Breast epithelium (tissue), 4 donors: ENCODE measurements around the gene CHST5. TPM values are rescaled to one million over a fixed set of nuclear protein-coding genes. Genes with fewer than 3 reads are reported as not detected.
"Not testable (repeated sequence)": the region's sequence is repeated elsewhere in the genome, so short reads cannot be mapped to it uniquely, and the experiment has no call there.

Source experiments
- DNase-seq, 2 donors: peaks; one replicate each; pipeline ENCODE4 v3.0.0-alpha.2; 2019; ENCODE audit warnings: low spot score in 2 of 2
- H3K27ac ChIP-seq, 2 donors: fragments of 200-600 bp; sonication (generic) in 1 of 2; one replicate each; pipeline ENCODE4 v1.5.1; 2016 to 2019; ENCODE audit warnings: mild to moderate bottlenecking in 1 of 2
- H3K27me3 ChIP-seq, 2 donors: fragments of 200-600 bp; sonication (generic) in 1 of 2; one replicate each; pipeline versions ENCODE4 v1.5.1 to v1.6.0; 2017 to 2019; ENCODE audit warnings: control low read depth in 1 of 2, mild to moderate bottlenecking in 1 of 2
- H3K36me3 ChIP-seq: fragments of 200-600 bp; one replicate; pipeline ENCODE4 v1.5.1; 2019
- H3K4me1 ChIP-seq, 2 donors: fragments of 200-600 bp; sonication (generic); one replicate each; pipeline ENCODE4 v1.5.1; 2016 to 2019; ENCODE audit warnings: control low read depth in 1 of 2
- H3K4me3 ChIP-seq, 3 donors: fragments of 200-600 bp; sonication (generic); 1 replicate in 2 of 3; 2 replicates in 1 of 3; pipeline ENCODE4 v1.5.1; 2016 to 2019; ENCODE audit warnings: mild to moderate bottlenecking in 3 of 3, moderate library complexity in 2 of 3
- H3K9me3 ChIP-seq, 2 donors: fragments of 200-600 bp; sonication (generic) in 1 of 2; one replicate each; pipeline ENCODE4 v1.5.1; 2016 to 2019; ENCODE audit warnings: control low read depth in 1 of 2
- POLR2A ChIP-seq: fragments of 450-650 bp; IDR thresholded peaks from one replicate; pipeline ENCODE4 v1.6.1; 2016; ENCODE audit warnings: antibody characterized with exemption, mild to moderate bottlenecking, moderate library complexity
- POLR2AphosphoS5 ChIP-seq, 3 donors: sonication (generic); formaldehyde crosslinking; IDR thresholded peaks; one replicate each; pipeline ENCODE4 v1.6.1; 2017; ENCODE audit warnings: antibody characterized with exemption in 3 of 3
- intact Hi-C: fragments of 100-400 bp; cut with DNase I; formaldehyde crosslinking; loops from one replicate; pipeline ENCODE4 v1.15.1; 2023; ENCODE audit warnings: low total_unique reads
- total RNA-seq, 3 donors: library from RNA; depleted of rRNA; stranded (reverse); fragments of >200 nt; gene quantifications; one replicate each; pipeline ENCODE4 v1.1.0, GENCODE V29; 2016
- TF ChIP-seq, protein P1 (sequence below), 3 donors: fragments of 450-650 bp; IDR thresholded peaks; one replicate each; pipeline ENCODE4 v1.5.1; 2016 to 2017; ENCODE audit warnings: antibody characterized with exemption in 3 of 3, mild to moderate bottlenecking in 3 of 3, moderate library complexity in 3 of 3

CHST5 gene
- total RNA-seq, 3 donors from 2014 or later = 0.15 to 0.33 TPM; not detected in 1

GRCh38 chr16:75541236-75541635, 5.3 kb upstream of the CHST5 start:
- H3K27me3 ChIP-seq = no peaks in the 10 kb centered on the region
- no peak for DNase-seq
- H3K36me3 ChIP-seq = no peaks in the 10 kb centered on the region
- TF ChIP-seq, protein P1, sequence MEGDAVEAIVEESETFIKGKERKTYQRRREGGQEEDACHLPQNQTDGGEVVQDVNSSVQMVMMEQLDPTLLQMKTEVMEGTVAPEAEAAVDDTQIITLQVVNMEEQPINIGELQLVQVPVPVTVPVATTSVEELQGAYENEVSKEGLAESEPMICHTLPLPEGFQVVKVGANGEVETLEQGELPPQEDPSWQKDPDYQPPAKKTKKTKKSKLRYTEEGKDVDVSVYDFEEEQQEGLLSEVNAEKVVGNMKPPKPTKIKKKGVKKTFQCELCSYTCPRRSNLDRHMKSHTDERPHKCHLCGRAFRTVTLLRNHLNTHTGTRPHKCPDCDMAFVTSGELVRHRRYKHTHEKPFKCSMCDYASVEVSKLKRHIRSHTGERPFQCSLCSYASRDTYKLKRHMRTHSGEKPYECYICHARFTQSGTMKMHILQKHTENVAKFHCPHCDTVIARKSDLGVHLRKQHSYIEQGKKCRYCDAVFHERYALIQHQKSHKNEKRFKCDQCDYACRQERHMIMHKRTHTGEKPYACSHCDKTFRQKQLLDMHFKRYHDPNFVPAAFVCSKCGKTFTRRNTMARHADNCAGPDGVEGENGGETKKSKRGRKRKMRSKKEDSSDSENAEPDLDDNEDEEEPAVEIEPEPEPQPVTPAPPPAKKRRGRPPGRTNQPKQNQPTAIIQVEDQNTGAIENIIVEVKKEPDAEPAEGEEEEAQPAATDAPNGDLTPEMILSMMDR (IDR thresholded peaks at IDR 0.05) = no peak
- TF ChIP-seq POLR2A = no peak
- TF ChIP-seq POLR2AphosphoS5 (IDR thresholded peaks at IDR 0.05) = no peak
- no peak overlapping the region for H3K27ac ChIP-seq
- intact Hi-C loops = no loop called here
- no peak overlapping the region for H3K4me3 ChIP-seq
- no peaks in the 10 kb centered on the region for H3K4me1 ChIP-seq
- no peaks in the 10 kb centered on the region for H3K9me3 ChIP-seq

DNA sequence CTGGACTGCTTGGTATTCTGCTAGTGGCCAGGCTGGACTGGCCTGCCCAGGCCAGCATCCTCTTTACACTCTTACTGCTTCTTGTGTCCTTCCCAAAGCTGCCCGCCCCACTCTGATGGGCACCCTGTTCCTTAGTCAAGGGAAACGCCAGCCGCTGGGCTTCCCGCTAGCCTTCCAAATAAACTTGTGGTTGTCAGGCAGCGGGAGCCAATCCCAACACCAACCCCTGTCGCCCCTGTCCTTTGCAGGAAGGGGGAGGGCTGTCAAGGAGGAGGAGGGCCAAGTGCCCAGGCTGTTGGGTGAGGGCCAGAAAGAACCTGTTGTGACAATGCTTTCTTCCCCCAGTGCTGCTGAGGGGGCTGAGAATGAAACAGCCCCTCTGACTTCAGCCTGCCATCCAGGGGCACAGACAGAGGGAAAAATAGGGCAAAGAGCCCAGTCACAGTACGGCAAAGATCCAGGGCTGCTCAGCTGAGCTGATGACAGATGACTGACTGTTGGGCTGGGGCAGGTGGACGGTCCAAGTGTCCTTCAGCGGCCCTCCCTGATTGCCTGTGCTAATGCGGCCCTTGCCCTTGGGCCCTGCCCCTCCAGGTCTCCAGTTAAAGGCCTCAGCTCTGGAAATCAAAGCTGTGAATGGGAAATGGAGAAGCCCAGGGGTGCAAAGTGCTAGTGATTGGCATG, 3.1 kb upstream of the CHST5 start:
- H3K36me3 ChIP-seq, H3K4me1 ChIP-seq, intact Hi-C loops, H3K27me3 ChIP-seq, DNase-seq, H3K9me3 ChIP-seq, H3K4me3 ChIP-seq, H3K27ac ChIP-seq: not testable (repeated sequence)

DNA sequence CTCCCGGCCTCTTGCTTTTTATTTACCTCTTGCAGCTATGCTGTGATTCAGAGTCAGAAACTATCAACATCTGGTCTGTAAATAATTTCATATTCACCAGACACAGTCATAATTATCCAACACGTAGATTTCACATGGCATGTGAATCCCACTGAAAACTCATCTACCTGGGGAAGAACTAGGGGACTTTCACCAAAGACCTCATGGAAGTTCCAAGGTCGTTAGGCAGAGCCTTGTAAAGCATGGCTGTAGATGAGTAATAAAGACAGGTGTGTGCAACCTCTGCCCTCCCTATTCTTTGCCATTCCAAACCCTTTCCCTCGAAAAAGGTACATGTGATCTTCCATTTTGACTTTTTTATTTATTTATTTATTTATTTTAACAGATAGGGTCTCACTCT, 1.9 kb upstream of the CHST5 start:
- Histone ChIP-seq H3K9me3 (no peaks in the 10 kb centered on the region), H3K4me1 (no peaks in the 10 kb centered on the region), H3K36me3 (no peaks in the 10 kb centered on the region), H3K27ac (no peak overlapping the region), H3K4me3 (no peak overlapping the region), H3K27me3 (no peaks in the 10 kb centered on the region)
- intact Hi-C loops = no loop called here
- no peak for TF ChIP-seq POLR2A
- TF ChIP-seq POLR2AphosphoS5 (IDR thresholded peaks at IDR 0.05) = no peak
- TF ChIP-seq, protein P1 (IDR thresholded peaks at IDR 0.05) = no peak
- no peak for DNase-seq

GRCh38 chr16:75535211-75535843, 581 bp downstream of the CHST5 start:
- H3K27me3 ChIP-seq = no peaks in the 10 kb centered on the region
- DNase-seq = no peak
- no peak overlapping the region for H3K27ac ChIP-seq
- H3K36me3 ChIP-seq = no peaks in the 10 kb centered on the region
- H3K9me3 ChIP-seq = no peaks in the 10 kb centered on the region
- TF ChIP-seq POLR2AphosphoS5 (IDR thresholded peaks at IDR 0.05) (no peak), POLR2A (no peak)
- TF ChIP-seq, protein P1 (IDR thresholded peaks at IDR 0.05) = no peak
- no peaks in the 10 kb centered on the region for H3K4me1 ChIP-seq
- H3K4me3 ChIP-seq = no peak overlapping the region
- intact Hi-C loops = no loop called here

DNA sequence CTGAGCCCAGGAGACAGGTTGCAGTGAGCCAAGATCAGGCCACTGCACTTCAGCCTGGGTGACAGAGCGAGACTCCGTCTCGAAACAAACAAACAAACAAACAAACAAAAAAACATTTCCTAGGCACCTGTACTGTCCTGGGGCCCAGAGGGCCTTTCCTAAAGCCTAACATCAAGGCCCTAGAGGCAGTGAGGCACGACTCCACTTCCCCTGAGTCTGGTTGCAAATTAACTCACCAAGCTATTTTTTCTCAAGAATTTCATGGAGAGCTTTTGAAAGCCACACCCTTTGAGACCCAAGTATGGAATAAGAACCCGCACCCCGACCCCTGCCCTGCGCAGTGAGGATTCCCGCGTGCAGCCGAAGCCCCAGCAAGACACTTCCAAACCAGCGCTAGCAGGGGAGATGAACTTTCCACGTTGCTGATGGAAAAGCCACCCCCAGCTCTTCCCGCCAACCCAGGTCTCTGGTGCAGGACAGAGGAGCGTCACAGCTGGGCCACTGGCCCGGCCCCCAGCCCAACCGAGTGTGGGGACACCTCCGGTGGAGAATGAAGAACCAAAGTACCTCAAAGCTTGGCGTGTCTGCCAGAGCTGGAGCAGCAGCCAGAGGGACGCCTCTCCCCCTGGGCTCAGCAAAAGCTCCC, 1.2 kb downstream of the CHST5 start:
- Histone ChIP-seq H3K36me3 (no peaks in the 10 kb centered on the region), H3K4me1 (no peaks in the 10 kb centered on the region), H3K9me3 (no peaks in the 10 kb centered on the region), H3K4me3 (no peak overlapping the region), H3K27ac (no peak overlapping the region), H3K27me3 (no peaks in the 10 kb centered on the region)
- TF ChIP-seq POLR2A (no peak), POLR2AphosphoS5 (IDR thresholded peaks at IDR 0.05) (no peak)
- TF ChIP-seq, protein P1 (IDR thresholded peaks at IDR 0.05) = no peak
- no peak for DNase-seq
- intact Hi-C loops = no loop called here
